Upper lobe of right lung (tissue), 1 donor: ENCODE data around the gene TFRC. TPM values are rescaled to one million over a fixed set of nuclear protein-coding genes. Genes with fewer than 3 reads are reported as not detected.
"Not testable (repeated sequence)": the region's sequence is repeated elsewhere in the genome, so short reads cannot be mapped to it uniquely, and the experiment has no call there.

Experiments used
- ATAC-seq: fragments of 200-7000 bp; cut with Tn5 transposase; one replicate; pipeline ENCODE4 v1.9.1; 2020; ENCODE audit warnings: mild to moderate bottlenecking, moderate library complexity
- DNase-seq: peaks from one replicate; pipeline ENCODE4 v3.0.0-alpha.2; 2020
- H3K27ac ChIP-seq: fragments of 200-600 bp; one replicate; pipeline ENCODE4 v1.8.0; 2022
- H3K27me3 ChIP-seq: fragments of 200-600 bp; one replicate; pipeline ENCODE4 v1.8.0; 2022; ENCODE audit warnings: mild to moderate bottlenecking
- H3K36me3 ChIP-seq: fragments of 200-600 bp; one replicate; pipeline ENCODE4 v1.8.0; 2022
- H3K4me1 ChIP-seq: fragments of 200-600 bp; one replicate; pipeline ENCODE4 v1.8.0; 2022
- H3K4me3 ChIP-seq: fragments of 200-600 bp; one replicate; pipeline ENCODE4 v1.8.0; 2022; ENCODE audit warnings: mild to moderate bottlenecking
- H3K9me3 ChIP-seq: fragments of 200-600 bp; one replicate; pipeline ENCODE4 v1.8.0; 2022
- CTCF ChIP-seq: fragments of 200-600 bp; IDR thresholded peaks from one replicate; pipeline ENCODE4 v1.8.0; 2022; ENCODE audit warnings: antibody characterized with exemption
- intact Hi-C: fragments of 100-400 bp; cut with DNase I; formaldehyde crosslinking; loops from one replicate; pipeline ENCODE4 v1.11.0; 2022
- total RNA-seq: library from RNA; stranded (reverse); fragmentation: NEBNext Ultra II Directional; extraction: Animal tissue kit (Norgen Biotek cat#: 25700); gene quantifications from one replicate; pipeline ENCODE4 v1.2.1, GENCODE V29; 2021
- donor health status: DM: no; HTN: yes; CAD: no; lungs with severe emphysema.

TFRC gene
- total RNA-seq, 1 donor from 2014 or later, result 248 TPM

GRCh38 chr3:196007744-196008335 is 74.0 kb downstream of the TFRC start:
- TF ChIP-seq CTCF, result no peak
- no peak for ATAC-seq
- DNase-seq, result no peak

GRCh38 chr3:196005338-196005737 is 76.6 kb downstream of the TFRC start:
- H3K27ac ChIP-seq, H3K27me3 ChIP-seq, H3K4me1 ChIP-seq, H3K9me3 ChIP-seq, H3K4me3 ChIP-seq, H3K36me3 ChIP-seq, DNase-seq, ATAC-seq, intact Hi-C loops: not testable (repeated sequence)

More at GRCh38 chr3:196007744-196008335, 74.0 kb downstream of the TFRC start:
- no peak overlapping the region for H3K4me3 ChIP-seq
- H3K4me1 ChIP-seq, result no peaks in the 10 kb centered on the region
- intact Hi-C loops, result no loop called here
- no peak overlapping the region for H3K27ac ChIP-seq
- no peaks in the 10 kb centered on the region for H3K27me3 ChIP-seq
- H3K36me3 ChIP-seq, result no peaks in the 10 kb centered on the region
- no peaks in the 10 kb centered on the region for H3K9me3 ChIP-seq

- intact Hi-C loops, H3K4me1 ChIP-seq, H3K27ac ChIP-seq, H3K27me3 ChIP-seq, H3K4me3 ChIP-seq, H3K36me3 ChIP-seq, H3K9me3 ChIP-seq, ATAC-seq, DNase-seq: not testable (repeated sequence)
Measured at GRCh38 chr3:196004359-196005052, 77.4 kb downstream of the TFRC start.

GRCh38 chr3:196003611-196004010 is 78.3 kb downstream of the TFRC start:
- no peak for ATAC-seq
- no peak overlapping the region for H3K27ac ChIP-seq
- H3K27me3 ChIP-seq, result peaks cover 4% of the 10 kb centered on the region
- H3K9me3 ChIP-seq, result no peaks in the 10 kb centered on the region
- no peak for DNase-seq
- H3K4me3 ChIP-seq, result no peak overlapping the region
- no peaks in the 10 kb centered on the region for H3K4me1 ChIP-seq
- H3K36me3 ChIP-seq, result no peaks in the 10 kb centered on the region
- TF ChIP-seq CTCF, result no peak
- intact Hi-C loops, result no loop called here

- H3K27me3 ChIP-seq, H3K4me3 ChIP-seq, H3K27ac ChIP-seq, H3K9me3 ChIP-seq, intact Hi-C loops, H3K4me1 ChIP-seq, ATAC-seq, H3K36me3 ChIP-seq, DNase-seq: not testable (repeated sequence)
Measured at GRCh38 chr3:196002721-196003120, 79.2 kb downstream of the TFRC start.

- H3K27me3 ChIP-seq, DNase-seq, H3K9me3 ChIP-seq, H3K4me1 ChIP-seq, ATAC-seq, H3K27ac ChIP-seq, H3K4me3 ChIP-seq, intact Hi-C loops, H3K36me3 ChIP-seq: not testable (repeated sequence)
Measured at GRCh38 chr3:196001240-196001639, 80.7 kb downstream of the TFRC start.

GRCh38 chr3:196000360-196000950 is 81.4 kb downstream of the TFRC start:
- H3K4me3 ChIP-seq, H3K27ac ChIP-seq, ATAC-seq, intact Hi-C loops, H3K27me3 ChIP-seq, H3K36me3 ChIP-seq, DNase-seq, H3K4me1 ChIP-seq, H3K9me3 ChIP-seq: not testable (repeated sequence)

- no peak overlapping the region for H3K4me3 ChIP-seq
- peaks cover 4% of the 10 kb centered on the region for H3K27me3 ChIP-seq
- DNase-seq (no peak), ATAC-seq (no peak)
- no peaks in the 10 kb centered on the region for H3K36me3 ChIP-seq
- H3K27ac ChIP-seq, result no peak overlapping the region
- no peaks in the 10 kb centered on the region for H3K4me1 ChIP-seq
- intact Hi-C loops, result no loop called here
- no peaks in the 10 kb centered on the region for H3K9me3 ChIP-seq
- no peak for TF ChIP-seq CTCF
Measured at GRCh38 chr3:195999896-196000295, 82.0 kb downstream of the TFRC start.
